Psoas muscle (tissue), 8 donors: ENCODE measurements around the gene CPED1. TPM values are rescaled to one million over a fixed set of nuclear protein-coding genes. Genes with fewer than 3 reads are reported as not detected.
"Not testable (repeated sequence)": the region's sequence is repeated elsewhere in the genome, so short reads cannot be mapped to it uniquely, and the experiment has no call there.

Source experiments
- ATAC-seq, 4 donors: fragments of 200-7000 bp; cut with Tn5 transposase; one replicate each; pipeline ENCODE4 v1.9.1; 2020; ENCODE audit warnings: moderate library complexity in 3 of 4, mild to moderate bottlenecking in 2 of 4
- DNase-seq, 2 donors: peaks; one replicate each; pipeline ENCODE4 v3.0.0-alpha.2; 2020
- H3K27ac ChIP-seq: fragments of 200-600 bp; one replicate; pipeline ENCODE4 v1.8.0; 2022
- H3K27me3 ChIP-seq, 3 donors: fragments of 200-600 bp in 1 of 3; one replicate each; pipeline versions ENCODE4 v1.6.1 to v1.8.0; 2013 to 2022; ENCODE audit warnings: low read length in 2 of 3, mild to moderate bottlenecking in 2 of 3, moderate library complexity in 1 of 3; ENCODE audit not compliant: insufficient read depth in 3 of 3
- H3K36me3 ChIP-seq, 2 donors: fragments of 200-600 bp in 1 of 2; one replicate each; pipeline versions ENCODE4 v1.6.1 to v1.8.0; 2013 to 2022; ENCODE audit warnings: low read depth in 1 of 2, mild to moderate bottlenecking in 1 of 2, moderate library complexity in 1 of 2; ENCODE audit not compliant: insufficient read depth in 1 of 2
- H3K4me1 ChIP-seq: fragments of 200-600 bp; one replicate; pipeline ENCODE4 v1.8.0; 2022
- H3K4me3 ChIP-seq: fragments of 200-600 bp; one replicate; pipeline ENCODE4 v1.8.0; 2022; ENCODE audit warnings: mild to moderate bottlenecking
- H3K9me3 ChIP-seq: fragments of 200-600 bp; one replicate; pipeline ENCODE4 v1.8.0; 2022
- WGBS, 3 donors: extraction: QIAGEN DNeasy Blood & Tissue Kit; methylation state at CpG; one replicate each; pipeline versions ENCODE4 v1.1.6 to v1.1.7; 2013; 5-methylcytosine and 5-hydroxymethylcytosine counted together
- intact Hi-C, 2 donors: fragments of 100-400 bp; cut with DNase I; formaldehyde crosslinking; loops; one replicate each; pipeline versions ENCODE4 v1.11.0 to v1.14.2; 2022
- polyA plus RNA-seq, 3 donors: library from polyadenylated mRNA; stranded (reverse); fragments of 200-250 nt; gene quantifications; one replicate each; pipeline ENCODE4 v1.2.3, GENCODE V29; 2013
- total RNA-seq, 4 donors: library from RNA; stranded (reverse); fragmentation: NEBNext Ultra II Directional in 2 of 4; extraction: Animal tissue kit (Norgen Biotek cat#: 25700) in 2 of 4; gene quantifications; one replicate each; pipeline versions ENCODE4 v1.2.1 to v1.2.4, GENCODE V29; 2021 to 2023
- TF ChIP-seq, protein P1 (sequence below): fragments of 200-600 bp; IDR thresholded peaks from one replicate; pipeline ENCODE4 v1.8.0; 2022; ENCODE audit warnings: antibody characterized with exemption
- donor health status: healthy with polysubstance abuse.
- donor health status: DM: no; HTN: no; CAD: no; lungs with moderate emphysema.
- donor health status: Bipolar disorder and iron deficiency.
- donor health status: healthy.
- donor health status: DM: yes; HTN: yes; CAD: no.
- donor health status: DM: no; HTN: no; CAD: no.
- donor health status: DM: no; HTN: no; CAD: no.
- donor health status: DM: yes; HTN: yes; CAD: no.

The CPED1 gene
- total and polyA plus RNA-seq, 7 donors: 0.90 to 39.2 (median 12.0) TPM

- 29 to 42% (median 31%) methylated on average over 3 of the region's 3 CpGs for WGBS, 3 donors
- TF ChIP-seq, protein P1, sequence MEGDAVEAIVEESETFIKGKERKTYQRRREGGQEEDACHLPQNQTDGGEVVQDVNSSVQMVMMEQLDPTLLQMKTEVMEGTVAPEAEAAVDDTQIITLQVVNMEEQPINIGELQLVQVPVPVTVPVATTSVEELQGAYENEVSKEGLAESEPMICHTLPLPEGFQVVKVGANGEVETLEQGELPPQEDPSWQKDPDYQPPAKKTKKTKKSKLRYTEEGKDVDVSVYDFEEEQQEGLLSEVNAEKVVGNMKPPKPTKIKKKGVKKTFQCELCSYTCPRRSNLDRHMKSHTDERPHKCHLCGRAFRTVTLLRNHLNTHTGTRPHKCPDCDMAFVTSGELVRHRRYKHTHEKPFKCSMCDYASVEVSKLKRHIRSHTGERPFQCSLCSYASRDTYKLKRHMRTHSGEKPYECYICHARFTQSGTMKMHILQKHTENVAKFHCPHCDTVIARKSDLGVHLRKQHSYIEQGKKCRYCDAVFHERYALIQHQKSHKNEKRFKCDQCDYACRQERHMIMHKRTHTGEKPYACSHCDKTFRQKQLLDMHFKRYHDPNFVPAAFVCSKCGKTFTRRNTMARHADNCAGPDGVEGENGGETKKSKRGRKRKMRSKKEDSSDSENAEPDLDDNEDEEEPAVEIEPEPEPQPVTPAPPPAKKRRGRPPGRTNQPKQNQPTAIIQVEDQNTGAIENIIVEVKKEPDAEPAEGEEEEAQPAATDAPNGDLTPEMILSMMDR: no peak
Measured at GRCh38 chr7:121237601-121238000, 249.1 kb downstream of the CPED1 start.

DNA sequence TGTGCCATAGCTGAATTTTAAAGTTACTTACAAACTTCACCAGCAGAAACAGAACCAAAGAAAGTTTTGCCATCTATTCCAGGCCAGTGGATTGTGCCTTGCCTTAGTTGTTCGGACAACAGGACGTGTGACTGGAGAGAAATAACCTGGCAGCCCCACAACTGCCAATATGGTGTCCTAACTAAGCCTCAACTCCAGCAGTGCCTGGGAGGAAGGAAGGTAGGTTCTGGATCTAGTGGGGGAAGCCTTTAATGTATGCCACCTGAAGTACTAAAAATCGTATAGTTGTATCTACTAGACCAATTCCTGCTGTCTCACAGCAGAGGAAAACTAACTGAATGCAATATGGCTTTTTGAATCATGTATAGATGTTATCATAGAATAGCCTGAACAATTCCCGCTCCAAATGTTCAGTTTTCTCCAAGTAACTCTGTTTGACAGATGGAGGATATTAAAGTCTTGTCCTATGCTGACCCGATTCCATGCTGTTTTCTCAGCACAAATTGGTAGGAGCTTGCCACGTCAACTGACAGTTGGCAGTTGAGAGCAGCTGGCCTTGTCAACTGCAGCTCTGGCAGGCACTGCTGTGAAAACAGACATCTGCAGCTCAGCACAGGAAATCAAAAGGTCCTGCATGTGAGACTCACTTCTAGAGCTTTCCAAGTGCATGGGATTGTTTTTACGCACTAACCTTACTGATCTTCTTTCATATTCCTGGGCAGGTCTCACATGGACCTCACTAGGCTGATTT lies 255.8 kb downstream of the CPED1 start:
- 29 to 54% (median 35%) methylated on average over 7 of the region's 7 CpGs for WGBS, 3 donors
- TF ChIP-seq, protein P1: no peak
- no peaks in the 10 kb centered on the region for H3K4me1 ChIP-seq
- peak; percentile 52 to 85 (median 61) for ATAC-seq
- no peak for DNase-seq
- peaks cover 0 to 47% of the 10 kb centered on the region in 2 donors for H3K36me3 ChIP-seq
- H3K4me3 ChIP-seq: no peak overlapping the region
- H3K27ac ChIP-seq: peak overlapping the region; percentile 33
- intact Hi-C loops: no loop called here
- no peaks in the 10 kb centered on the region for H3K27me3 ChIP-seq
- H3K9me3 ChIP-seq: peaks cover 4% of the 10 kb centered on the region

More at GRCh38 chr7:121237601-121238000, 249.1 kb downstream of the CPED1 start:
- no peak overlapping the region for H3K4me3 ChIP-seq
- H3K36me3 ChIP-seq: peaks cover 0 to 25% of the 10 kb centered on the region in 2 donors
- no peak for ATAC-seq
- H3K27ac ChIP-seq: no peak overlapping the region
- intact Hi-C loops: no loop called here
- no peak for DNase-seq
- no peaks in the 10 kb centered on the region for H3K9me3 ChIP-seq
- H3K4me1 ChIP-seq: no peaks in the 10 kb centered on the region
- no peaks in the 10 kb centered on the region for H3K27me3 ChIP-seq

- intact Hi-C loops, ATAC-seq, H3K4me3 ChIP-seq, DNase-seq, H3K27me3 ChIP-seq, H3K27ac ChIP-seq, H3K4me1 ChIP-seq: not testable (repeated sequence)
- Histone ChIP-seq H3K36me3 (peaks cover 0 to 21% of the 10 kb centered on the region in 2 donors), H3K9me3 (peaks cover 14% of the 10 kb centered on the region)
- 89 to 96% (median 96%) methylated on average over 1 of the region's 1 CpG for WGBS, 3 donors
Measured at GRCh38 chr7:121251367-121251766, 262.9 kb downstream of the CPED1 start.

DNA sequence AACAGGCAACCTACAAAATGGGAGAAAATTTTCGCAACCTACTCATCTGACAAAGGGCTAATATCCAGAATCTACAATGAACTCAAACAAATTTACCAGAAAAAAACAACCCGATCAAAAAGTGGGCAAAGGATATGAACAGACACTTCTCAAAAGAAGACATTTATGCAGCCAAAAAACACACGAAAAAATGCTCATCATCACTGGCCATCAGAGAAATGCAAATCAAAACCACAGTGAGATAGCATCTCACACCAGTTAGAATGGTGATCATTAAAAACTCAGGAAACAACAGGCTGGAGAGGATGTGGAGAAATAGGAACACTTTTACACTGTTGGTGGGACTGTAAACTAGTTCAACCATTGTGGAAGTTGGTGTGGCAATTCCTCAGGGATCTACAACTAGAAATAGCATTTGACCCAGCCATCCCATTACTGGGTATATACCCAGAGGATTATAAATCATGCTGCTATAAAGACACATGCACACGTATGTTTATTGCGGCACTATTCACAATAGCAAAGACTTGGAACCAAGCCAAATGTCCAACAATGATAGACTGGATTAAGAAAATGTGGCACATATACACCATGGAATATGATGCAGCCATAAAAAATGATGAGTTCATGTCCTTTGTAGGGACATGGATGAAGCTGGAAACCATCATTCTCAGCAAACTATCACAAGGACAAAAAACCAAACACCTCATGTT lies 264.2 kb downstream of the CPED1 start:
- not testable (repeated sequence) for DNase-seq

GRCh38 chr7:121259826-121260225 lies 271.3 kb downstream of the CPED1 start:
- Histone ChIP-seq H3K4me3 (no peak overlapping the region), H3K27me3 (no peaks in the 10 kb centered on the region), H3K9me3 (peaks cover 8% of the 10 kb centered on the region), H3K36me3 (no peaks in the 10 kb centered on the region), H3K27ac (no peak overlapping the region), H3K4me1 (no peaks in the 10 kb centered on the region)
- intact Hi-C loops: no loop called here
- DNase-seq (no peak), ATAC-seq (no peak)
- WGBS, 3 donors: 72 to 91% (median 90%) methylated on average over 3 to 4 of the region's 4 CpGs
- TF ChIP-seq, protein P1: no peak

More for the DNA sequence above, 264.2 kb downstream of the CPED1 start:
- H3K36me3 ChIP-seq, ATAC-seq, H3K27ac ChIP-seq, H3K27me3 ChIP-seq, H3K4me3 ChIP-seq, H3K4me1 ChIP-seq, intact Hi-C loops: not testable (repeated sequence)
- H3K9me3 ChIP-seq: peaks cover 14% of the 10 kb centered on the region
- 85 to 90% (median 88%) methylated on average over 2 to 3 of the region's 5 CpGs for WGBS, 3 donors
